ENCODE measurements around the gene DTNA. TPM values are rescaled to one million over a fixed set of nuclear protein-coding genes. Genes with fewer than 3 reads are reported as not detected.
"Not testable (repeated sequence)": the region's sequence is repeated elsewhere in the genome, so short reads cannot be mapped to it uniquely, and the experiment has no call there.

DTNA gene
- total RNA-seq, 2 experiments from 2014 or later: 0.33 TPM; not detected in 1

- Mint-ChIP-seq H3K27me3 (peaks cover 5% of the 10 kb centered on the region), H3K36me3 (ENCODE audit: low read depth) (no peaks in the 10 kb centered on the region), H3K4me3 (no peak overlapping the region), H3K4me1 (no peaks in the 10 kb centered on the region), H3K9me3 (peaks cover 3% of the 10 kb centered on the region), H3K27ac (no peak overlapping the region)
- POLR2A ChIA-PET: no interaction called here
- CTCF ChIA-PET: no interaction called here
- no peak for DNase-seq
Observed at GRCh38 chr18:34892379-34892778, 182.3 kb downstream of the DTNA start.

DNA sequence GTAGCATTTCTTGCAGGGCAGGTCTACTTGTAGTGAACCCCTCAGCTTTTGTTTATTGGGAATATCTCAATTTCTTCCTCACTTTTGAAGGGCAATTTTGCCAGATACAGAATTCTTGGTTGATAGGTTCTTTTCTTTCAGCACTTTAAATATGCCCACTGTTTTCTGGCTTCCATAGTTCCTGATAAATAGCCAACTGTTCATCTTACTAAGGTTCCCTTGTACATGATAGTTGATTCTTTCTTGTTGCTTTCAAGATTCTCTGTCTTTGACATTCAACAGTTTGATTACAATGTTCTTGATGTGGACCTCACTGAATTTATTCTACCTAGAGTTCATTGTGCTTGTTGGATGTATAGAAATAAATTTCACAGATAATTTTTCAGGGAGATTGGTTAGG lies 183.1 kb downstream of the DTNA start:
- peaks cover 5% of the 10 kb centered on the region for H3K27me3 Mint-ChIP-seq
- ChIA-PET CTCF (no interaction called here), POLR2A (no interaction called here)
- H3K9me3 Mint-ChIP-seq: peaks cover 3% of the 10 kb centered on the region
- H3K4me1 Mint-ChIP-seq: no peaks in the 10 kb centered on the region
- H3K4me3 Mint-ChIP-seq: no peak overlapping the region
- no peak overlapping the region for H3K27ac Mint-ChIP-seq
- no peak for DNase-seq
- no peaks in the 10 kb centered on the region for H3K36me3 Mint-ChIP-seq (ENCODE audit: low read depth)

DNA sequence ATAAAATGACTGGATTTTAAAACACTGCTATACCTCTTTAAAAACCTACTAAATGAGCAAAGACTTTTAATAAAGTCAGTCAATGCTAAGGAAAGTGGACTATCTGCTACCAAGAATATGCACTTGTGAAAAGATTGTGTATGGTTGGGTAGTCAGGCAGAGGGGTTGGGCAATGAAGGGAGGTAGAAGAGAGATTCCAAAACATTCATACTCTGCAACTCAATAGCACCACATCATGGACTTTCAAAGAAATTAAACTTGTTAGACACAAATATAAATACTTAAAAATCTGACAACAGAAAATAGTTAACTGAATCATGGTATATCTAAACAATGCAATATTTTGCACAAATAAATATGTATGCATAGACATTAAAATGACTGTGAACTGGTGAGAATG lies 191.2 kb downstream of the DTNA start:
- H3K4me3 Mint-ChIP-seq: no peak overlapping the region
- H3K27ac Mint-ChIP-seq: no peak overlapping the region
- H3K36me3 Mint-ChIP-seq (ENCODE audit: low read depth): no peaks in the 10 kb centered on the region
- H3K27me3 Mint-ChIP-seq: no peaks in the 10 kb centered on the region
- no peaks in the 10 kb centered on the region for H3K4me1 Mint-ChIP-seq
- ChIA-PET CTCF (no interaction called here), POLR2A (no interaction called here)
- no peaks in the 10 kb centered on the region for H3K9me3 Mint-ChIP-seq
- DNase-seq: no peak

DNA sequence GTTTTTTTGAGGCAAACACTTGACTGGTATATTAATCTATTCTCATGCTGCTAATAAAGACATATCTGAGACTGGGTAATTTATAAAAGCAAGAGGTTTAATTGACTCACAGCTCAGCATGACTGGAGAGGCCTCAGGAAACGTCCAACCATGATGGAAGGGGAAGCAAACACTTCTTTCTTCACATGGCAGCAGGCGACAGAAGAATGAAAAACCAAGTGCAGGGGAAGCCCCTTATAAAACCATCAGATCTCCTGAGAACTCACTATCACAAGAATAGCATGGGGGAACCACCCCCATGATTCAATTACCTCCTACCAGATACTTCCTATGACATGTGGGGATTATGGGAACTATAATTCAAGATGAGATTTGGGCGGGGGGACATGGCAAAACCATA lies 194.9 kb downstream of the DTNA start:
- H3K4me1 Mint-ChIP-seq: peaks cover 4% of the 10 kb centered on the region
- H3K27ac Mint-ChIP-seq: no peak overlapping the region
- H3K27me3 Mint-ChIP-seq: no peaks in the 10 kb centered on the region
- no peak for DNase-seq
- ChIA-PET POLR2A (no interaction called here), CTCF (no interaction called here)
- H3K9me3 Mint-ChIP-seq: peaks cover 6% of the 10 kb centered on the region
- H3K4me3 Mint-ChIP-seq: no peak overlapping the region
- H3K36me3 Mint-ChIP-seq (ENCODE audit: low read depth): peaks cover 4% of the 10 kb centered on the region

- DNase-seq, H3K27ac Mint-ChIP-seq: not testable (repeated sequence)
Observed at GRCh38 chr18:34906985-34907384, 196.9 kb downstream of the DTNA start.

DNA sequence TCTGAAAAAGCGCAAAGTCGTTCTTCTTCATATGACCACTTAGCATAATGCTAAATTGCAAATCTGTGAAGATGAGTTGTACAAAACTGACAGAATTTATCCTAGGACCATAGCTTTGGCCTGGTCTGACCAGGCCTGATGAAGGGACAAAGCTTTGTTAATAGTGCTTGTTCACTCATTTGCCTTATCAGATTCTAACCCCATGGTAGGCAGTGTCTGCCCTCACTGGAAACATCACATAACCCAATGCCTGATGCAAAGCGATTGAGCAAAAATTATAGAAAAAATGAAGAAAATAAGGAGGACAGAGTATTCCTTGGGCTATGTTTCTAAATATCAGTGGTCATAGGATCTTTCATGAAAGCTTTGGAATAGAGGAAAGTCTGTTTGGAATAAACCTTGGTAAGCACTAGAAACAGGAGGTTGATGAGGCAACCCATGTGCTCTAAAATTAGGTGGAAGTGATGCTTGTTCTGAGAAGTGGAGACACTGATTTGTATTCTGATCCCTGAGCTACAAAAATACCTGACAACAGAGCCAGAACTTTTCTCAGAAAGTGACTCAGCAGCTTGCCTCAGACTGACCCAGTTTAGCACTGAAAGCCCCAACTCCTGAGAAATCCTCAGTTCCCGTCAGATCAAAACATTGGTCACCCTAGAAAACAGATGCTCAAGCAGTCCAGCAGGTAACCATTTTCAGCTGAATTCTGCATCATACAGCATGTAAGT lies 199.7 kb downstream of the DTNA start:
- no peak overlapping the region for H3K27ac Mint-ChIP-seq
- CTCF ChIA-PET: no interaction called here
- no peak for DNase-seq

More at GRCh38 chr18:34906985-34907384, 196.9 kb downstream of the DTNA start:
- H3K27me3 Mint-ChIP-seq; H3K36me3 Mint-ChIP-seq (ENCODE audit: low read depth); H3K4me3 Mint-ChIP-seq; POLR2A ChIA-PET; CTCF ChIA-PET; H3K4me1 Mint-ChIP-seq; H3K9me3 Mint-ChIP-seq: not testable (repeated sequence)

DNA sequence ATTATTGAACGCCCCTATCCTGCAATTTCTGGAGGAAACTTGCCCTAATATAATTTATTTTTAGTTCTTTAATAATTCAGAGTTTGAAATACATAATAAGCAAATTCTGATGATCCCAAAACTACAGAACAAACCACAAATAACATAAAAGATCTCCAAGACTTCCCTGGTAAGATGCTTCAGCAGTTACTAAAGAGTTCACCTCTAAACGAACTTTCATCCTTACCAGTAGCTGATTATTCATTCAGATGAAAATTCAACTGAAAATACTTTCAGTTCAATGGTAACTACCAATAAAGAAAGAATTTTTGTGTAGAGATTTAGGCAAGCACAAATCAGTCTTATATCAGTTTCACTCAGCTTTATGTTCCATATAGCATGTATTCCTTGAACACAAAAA lies 201.0 kb downstream of the DTNA start:
- ChIA-PET CTCF (no interaction called here), POLR2A (no interaction called here)
- no peak overlapping the region for H3K27ac Mint-ChIP-seq
- H3K36me3 Mint-ChIP-seq (ENCODE audit: low read depth): peaks cover 4% of the 10 kb centered on the region
- peaks cover 6% of the 10 kb centered on the region for H3K9me3 Mint-ChIP-seq
- H3K27me3 Mint-ChIP-seq: no peaks in the 10 kb centered on the region
- H3K4me1 Mint-ChIP-seq: peaks cover 4% of the 10 kb centered on the region
- no peak for DNase-seq
- H3K4me3 Mint-ChIP-seq: no peak overlapping the region

More for the DNA sequence above, 199.7 kb downstream of the DTNA start:
- Mint-ChIP-seq H3K4me3 (no peak overlapping the region), H3K4me1 (peaks cover 4% of the 10 kb centered on the region), H3K36me3 (ENCODE audit: low read depth) (peaks cover 4% of the 10 kb centered on the region), H3K9me3 (peaks cover 6% of the 10 kb centered on the region), H3K27me3 (no peaks in the 10 kb centered on the region)
- POLR2A ChIA-PET: no interaction called here

DNA sequence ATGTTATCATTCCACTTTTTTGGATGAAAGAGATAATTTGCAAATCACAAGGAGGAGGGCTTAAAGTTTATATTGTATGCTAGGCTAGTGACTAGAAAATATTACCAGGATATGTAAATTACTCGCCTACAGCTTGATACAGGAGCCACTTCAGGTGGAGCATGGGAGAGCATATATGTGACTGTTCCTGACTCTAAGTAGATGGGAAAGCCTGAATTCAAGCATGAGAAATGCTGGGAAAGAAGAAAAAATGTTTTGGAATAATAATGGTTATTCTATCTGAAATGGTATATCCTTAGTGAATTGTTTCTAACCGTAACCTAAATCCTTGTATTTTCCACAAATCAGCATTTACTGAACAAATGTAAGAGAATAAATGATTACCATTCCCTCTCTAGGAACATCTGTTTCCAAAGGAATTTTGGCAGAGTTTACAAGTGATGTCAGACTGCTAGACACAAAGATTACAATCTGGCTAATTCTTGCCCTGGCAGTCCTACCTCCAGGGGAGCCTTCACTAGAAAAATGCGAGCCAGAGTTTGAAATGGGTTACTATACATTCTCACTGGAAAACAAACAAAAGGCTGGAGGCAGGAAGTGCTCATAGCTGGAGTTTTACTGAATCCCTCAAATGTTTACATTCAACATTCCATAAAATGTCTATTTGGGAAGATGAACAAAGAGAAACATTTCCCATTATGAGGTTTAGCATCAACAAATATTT lies 201.7 kb downstream of the DTNA start:
- Mint-ChIP-seq H3K27me3 (no peaks in the 10 kb centered on the region), H3K27ac (no peak overlapping the region), H3K9me3 (peaks cover 1% of the 10 kb centered on the region), H3K4me1 (peaks cover 4% of the 10 kb centered on the region), H3K4me3 (no peak overlapping the region), H3K36me3 (ENCODE audit: low read depth) (no peaks in the 10 kb centered on the region)
- no peak for DNase-seq
- POLR2A ChIA-PET: no interaction called here
- CTCF ChIA-PET: no interaction called here

DNA sequence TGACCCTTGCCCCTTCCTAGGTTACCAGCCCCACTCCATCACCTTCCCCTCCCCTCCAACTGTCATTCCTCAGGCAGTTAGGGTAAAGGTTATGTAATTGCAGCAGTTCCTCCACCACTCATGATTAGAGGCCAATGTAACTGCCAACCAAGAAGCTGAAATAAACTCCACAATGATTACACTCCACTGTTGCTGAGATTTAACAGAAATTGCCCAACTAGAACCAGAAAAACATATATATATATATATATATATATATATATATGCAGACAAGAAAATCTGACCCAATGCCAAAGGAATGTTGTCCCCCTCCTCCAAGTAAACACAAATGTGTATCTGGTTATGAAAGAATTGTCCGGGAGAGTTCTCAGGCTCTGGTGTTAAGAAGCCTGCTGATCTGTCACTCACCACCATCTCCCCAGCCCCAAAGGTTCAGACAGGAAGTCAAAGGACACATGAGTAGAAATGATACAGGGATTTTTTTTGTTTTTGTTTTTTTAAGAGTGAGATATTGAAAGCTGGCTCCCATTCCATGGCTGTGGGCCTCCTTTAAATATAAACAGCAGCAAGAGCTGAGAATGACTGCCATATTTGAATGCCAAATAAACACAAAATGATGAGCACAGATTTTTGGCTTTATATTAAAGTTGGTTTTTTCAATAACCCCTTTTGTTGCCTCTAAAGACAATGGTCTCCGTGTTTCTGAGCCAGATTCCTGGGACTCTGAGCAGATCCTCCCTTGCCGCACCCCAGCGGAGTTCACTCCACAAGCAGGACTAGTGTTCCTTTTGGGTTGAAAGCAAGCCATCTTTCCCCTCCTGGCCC lies 204.0 kb downstream of the DTNA start:
- DNase-seq: no peak
- no peaks in the 10 kb centered on the region for H3K27me3 Mint-ChIP-seq
- ChIA-PET POLR2A (no interaction called here), CTCF (no interaction called here)
- no peaks in the 10 kb centered on the region for H3K36me3 Mint-ChIP-seq (ENCODE audit: low read depth)
- H3K4me1 Mint-ChIP-seq: peaks cover 4% of the 10 kb centered on the region
- no peaks in the 10 kb centered on the region for H3K9me3 Mint-ChIP-seq
- H3K4me3 Mint-ChIP-seq: no peak overlapping the region
- H3K27ac Mint-ChIP-seq: no peak overlapping the region

DNA sequence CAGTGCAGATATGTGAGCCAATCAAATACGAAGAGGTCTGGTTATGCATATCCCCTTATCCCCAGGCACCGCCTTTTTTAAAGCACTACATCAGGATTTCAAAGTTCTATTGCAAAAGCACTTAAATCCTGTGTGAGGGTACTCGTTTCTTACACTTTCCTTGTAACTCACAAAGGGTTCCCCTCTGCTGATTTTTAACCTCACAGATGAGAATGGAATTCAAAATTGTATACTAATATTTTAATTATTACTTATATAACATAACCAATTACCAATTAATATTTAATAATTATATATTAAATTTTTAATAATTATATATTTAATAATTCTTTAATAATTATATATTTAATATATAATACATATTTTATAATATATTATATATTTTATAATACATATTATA lies 204.9 kb downstream of the DTNA start:
- Mint-ChIP-seq H3K36me3 (ENCODE audit: low read depth) (no peaks in the 10 kb centered on the region), H3K9me3 (no peaks in the 10 kb centered on the region), H3K4me1 (no peaks in the 10 kb centered on the region)

DNA sequence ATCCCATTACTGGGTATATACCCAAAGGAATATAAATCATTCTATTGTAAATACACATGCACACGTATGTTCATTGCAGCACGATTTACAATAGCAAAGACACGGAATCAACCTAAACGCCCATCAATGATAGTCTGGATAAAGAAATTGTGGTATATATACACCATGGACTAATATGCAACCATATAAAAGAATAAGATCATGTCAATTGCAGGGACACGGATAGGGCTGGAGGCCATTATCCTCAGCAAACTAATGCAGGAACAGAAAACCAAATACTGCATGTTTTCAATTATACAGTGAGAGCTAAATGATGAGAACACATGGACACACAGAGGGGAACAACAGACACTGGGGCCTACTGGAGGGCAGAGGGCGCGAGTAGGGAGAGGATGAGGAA lies 206.4 kb downstream of the DTNA start:
- POLR2A ChIA-PET; H3K4me3 Mint-ChIP-seq; CTCF ChIA-PET; H3K27me3 Mint-ChIP-seq; H3K36me3 Mint-ChIP-seq (ENCODE audit: low read depth); H3K4me1 Mint-ChIP-seq; H3K9me3 Mint-ChIP-seq; DNase-seq; H3K27ac Mint-ChIP-seq: not testable (repeated sequence)

More for the DNA sequence above, 204.9 kb downstream of the DTNA start:
- no peak overlapping the region for H3K4me3 Mint-ChIP-seq
- CTCF ChIA-PET: no interaction called here
- H3K27me3 Mint-ChIP-seq: no peaks in the 10 kb centered on the region
- POLR2A ChIA-PET: no interaction called here
- H3K27ac Mint-ChIP-seq: no peak overlapping the region
- DNase-seq: no peak

DNA sequence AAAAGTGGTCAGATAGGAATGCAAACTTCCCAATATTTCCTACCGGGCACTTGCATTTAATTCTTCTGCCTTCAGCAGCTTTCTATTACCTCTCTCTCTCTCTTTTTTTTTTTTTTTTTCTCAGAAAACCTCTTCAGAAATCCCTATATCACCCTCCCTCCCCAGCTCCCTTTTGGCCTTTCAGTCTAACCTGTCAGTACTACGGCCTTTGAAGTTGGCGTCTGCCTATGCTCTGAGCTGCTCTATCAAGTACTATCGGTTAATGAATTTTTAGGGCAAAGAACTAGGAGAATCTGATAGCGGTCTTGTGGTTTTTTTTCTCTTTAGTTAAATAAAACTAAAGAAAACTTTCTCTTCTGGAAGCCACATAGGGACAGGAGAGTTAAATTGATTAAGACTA lies 208.8 kb downstream of the DTNA start:
- H3K4me1 Mint-ChIP-seq: no peaks in the 10 kb centered on the region
- no peak overlapping the region for H3K4me3 Mint-ChIP-seq
- POLR2A ChIA-PET: no interaction called here
- H3K36me3 Mint-ChIP-seq (ENCODE audit: low read depth): no peaks in the 10 kb centered on the region
- H3K9me3 Mint-ChIP-seq: no peaks in the 10 kb centered on the region
- peaks cover 9% of the 10 kb centered on the region for H3K27me3 Mint-ChIP-seq
- DNase-seq: no peak
- no peak overlapping the region for H3K27ac Mint-ChIP-seq
- CTCF ChIA-PET: no interaction called here

GRCh38 chr18:34921226-34921625 lies 211.1 kb downstream of the DTNA start:
- Mint-ChIP-seq H3K4me3 (no peak overlapping the region), H3K36me3 (ENCODE audit: low read depth) (no peaks in the 10 kb centered on the region), H3K27ac (no peak overlapping the region), H3K4me1 (no peaks in the 10 kb centered on the region), H3K9me3 (no peaks in the 10 kb centered on the region), H3K27me3 (peaks cover 9% of the 10 kb centered on the region)
- ChIA-PET CTCF (no interaction called here), POLR2A (no interaction called here)
- DNase-seq: no peak

Measured in activated CD4-positive, alpha-beta memory T cell treated with anti-CD3 and anti-CD28 coated beads, Interleukin-2, amount 10 ng/mL, durations not matched to agents 7 days and 5 days (primary cell).